ENCODE data around the gene RFT1.

The RFT1 gene

DNA sequence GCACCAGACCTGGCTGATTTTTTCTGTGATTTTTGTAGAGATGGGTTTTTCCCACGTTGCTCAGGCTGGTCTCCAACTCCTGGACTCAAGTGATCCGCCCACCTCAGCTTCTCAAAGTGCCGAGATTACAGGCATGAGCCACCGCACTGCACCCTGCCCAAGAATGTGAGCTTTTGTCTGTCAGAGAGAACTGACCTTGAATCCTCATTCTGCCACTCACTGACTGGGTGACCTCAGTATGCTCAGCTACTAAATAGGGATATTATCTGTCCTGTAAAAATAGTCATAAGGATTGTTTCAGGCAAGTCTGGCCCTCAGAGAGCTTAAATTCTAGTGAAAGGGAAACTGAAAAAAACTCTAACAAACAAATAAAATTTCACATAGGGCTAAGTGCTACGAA lies 2.1 kb upstream of the RFT1 start:
- H3K27ac ChIP-seq (ENCODE audit: low read depth, low read length): no peak overlapping the region
- H3K9me3 ChIP-seq (ENCODE audit: low read length): no peaks in the 10 kb centered on the region
- no peaks in the 10 kb centered on the region for H3K27me3 ChIP-seq (ENCODE audit: control insufficient read depth in 1 of 2, insufficient read depth in 2 of 2, low read length in 2 of 2)
- no peak overlapping the region for H3K9ac ChIP-seq (ENCODE audit: low read length)
- peaks cover 16% of the 10 kb centered on the region for H3K4me1 ChIP-seq (ENCODE audit: insufficient read depth, low read length)
- H3K4me3 ChIP-seq (ENCODE audit: low read depth in 1 of 2, low read length in 2 of 2): no peak overlapping the region
- H3K36me3 ChIP-seq (ENCODE audit: insufficient read depth, low read length): no peaks in the 10 kb centered on the region

DNA sequence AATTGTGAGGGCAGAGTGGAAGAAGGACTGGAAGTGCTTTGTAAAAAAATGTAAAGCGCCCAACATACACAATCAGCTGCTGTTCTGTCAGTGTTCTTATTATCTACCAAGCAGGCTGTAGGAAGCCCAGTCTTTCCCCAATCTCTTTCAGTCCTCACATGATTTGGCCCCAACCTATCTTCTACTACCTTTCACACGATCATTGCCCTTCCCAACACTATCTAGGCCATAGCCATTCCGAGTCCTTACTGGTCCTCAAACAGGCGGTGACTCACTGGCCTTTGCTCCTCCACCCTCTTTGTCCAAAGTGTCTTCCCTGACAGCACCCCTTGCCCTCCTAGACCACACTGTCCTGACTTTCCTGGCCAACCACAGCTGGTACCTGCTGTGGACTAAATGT lies 861 bp upstream of the RFT1 start:
- Histone ChIP-seq H3K9ac (ENCODE audit: low read length) (peak overlapping the region; percentile 82), H3K4me3 (ENCODE audit: low read depth in 1 of 2, low read length in 2 of 2) (peak overlapping the region; percentile 66 to 73), H3K27me3 (ENCODE audit: control insufficient read depth in 1 of 2, insufficient read depth in 2 of 2, low read length in 2 of 2) (no peaks in the 10 kb centered on the region), H3K9me3 (ENCODE audit: low read length) (no peaks in the 10 kb centered on the region), H3K27ac (ENCODE audit: low read depth, low read length) (peak overlapping the region; percentile 70), H3K36me3 (ENCODE audit: insufficient read depth, low read length) (no peaks in the 10 kb centered on the region), H3K4me1 (ENCODE audit: insufficient read depth, low read length) (peaks cover 16% of the 10 kb centered on the region)

DNA sequence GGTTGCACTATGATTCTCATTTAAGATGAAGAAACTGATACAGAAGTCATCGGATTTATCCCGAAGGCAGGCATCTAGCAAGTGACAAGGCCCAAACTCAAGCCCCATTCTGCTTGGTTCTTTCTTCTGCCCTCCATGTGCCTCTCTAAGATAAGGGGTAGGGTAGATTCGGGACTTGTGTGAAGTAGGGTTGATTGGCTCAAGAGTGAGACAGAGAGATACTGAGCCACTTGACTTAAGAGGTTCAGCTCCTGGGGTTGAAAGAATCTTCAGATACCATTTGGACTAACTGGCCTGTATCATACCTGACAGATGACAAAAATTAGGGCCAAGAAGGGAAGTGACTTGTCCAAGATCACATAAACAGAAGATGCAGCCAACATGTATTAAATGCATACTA lies 891 bp downstream of the RFT1 start:
- Histone ChIP-seq H3K27me3 (ENCODE audit: control insufficient read depth in 1 of 2, insufficient read depth in 2 of 2, low read length in 2 of 2) (no peaks in the 10 kb centered on the region), H3K27ac (ENCODE audit: low read depth, low read length) (no peak overlapping the region), H3K36me3 (ENCODE audit: insufficient read depth, low read length) (peaks cover 16% of the 10 kb centered on the region), H3K9ac (ENCODE audit: low read length) (peak overlapping the region; percentile 71), H3K9me3 (ENCODE audit: low read length) (no peaks in the 10 kb centered on the region), H3K4me1 (ENCODE audit: insufficient read depth, low read length) (peaks cover 16% of the 10 kb centered on the region), H3K4me3 (ENCODE audit: low read depth in 1 of 2, low read length in 2 of 2) (peak overlapping the region; percentile 66 to 73)

DNA sequence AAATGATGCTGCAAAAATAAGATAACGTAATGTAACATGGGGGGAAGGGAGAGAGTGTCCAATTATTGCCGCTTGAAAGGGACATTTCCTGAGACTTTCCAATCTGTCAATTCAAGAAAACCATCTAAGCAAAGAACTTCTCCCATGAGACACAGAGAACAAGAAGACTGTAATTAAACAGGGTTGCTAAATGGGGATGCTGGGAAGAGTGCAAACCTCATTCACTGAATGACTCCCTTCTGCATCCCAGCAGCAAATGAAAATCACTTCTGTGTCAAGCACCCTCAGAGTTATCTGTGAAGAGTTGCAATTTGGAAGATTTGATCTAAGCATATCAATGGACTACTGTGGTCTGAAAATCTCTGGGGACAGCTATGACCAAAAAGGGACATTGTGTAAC lies 3.6 kb downstream of the RFT1 start:
- Histone ChIP-seq H3K4me1 (ENCODE audit: insufficient read depth, low read length) (peaks cover 16% of the 10 kb centered on the region), H3K4me3 (ENCODE audit: low read depth in 1 of 2, low read length in 2 of 2) (no peak overlapping the region), H3K9me3 (ENCODE audit: low read length) (no peaks in the 10 kb centered on the region), H3K27ac (ENCODE audit: low read depth, low read length) (no peak overlapping the region), H3K9ac (ENCODE audit: low read length) (no peak overlapping the region), H3K27me3 (ENCODE audit: control insufficient read depth in 1 of 2, insufficient read depth in 2 of 2, low read length in 2 of 2) (no peaks in the 10 kb centered on the region), H3K36me3 (ENCODE audit: insufficient read depth, low read length) (peaks cover 41% of the 10 kb centered on the region)

DNA sequence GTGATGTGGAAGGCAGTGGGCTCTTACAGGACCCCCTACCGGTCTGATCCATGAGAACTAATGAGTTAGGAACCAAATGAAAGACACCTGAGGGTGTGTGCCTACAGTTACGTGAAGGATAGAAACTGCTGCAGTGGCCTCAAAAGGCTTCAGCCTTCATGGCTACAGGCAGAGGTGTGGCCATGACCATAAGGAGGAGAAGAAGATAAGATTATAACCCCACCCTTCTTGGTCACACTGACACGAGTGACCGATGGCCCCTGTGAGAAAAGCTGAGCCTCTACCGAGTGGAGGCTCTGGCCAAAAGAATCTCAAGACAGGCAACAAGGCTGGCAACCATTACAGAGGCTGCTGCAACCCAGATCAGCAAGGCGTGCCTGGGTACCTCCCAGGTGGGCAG lies 6.3 kb downstream of the RFT1 start:
- Histone ChIP-seq H3K4me3 (ENCODE audit: low read depth in 1 of 2, low read length in 2 of 2) (no peak overlapping the region), H3K9ac (ENCODE audit: low read length) (no peak overlapping the region), H3K27me3 (ENCODE audit: control insufficient read depth in 1 of 2, insufficient read depth in 2 of 2, low read length in 2 of 2) (no peaks in the 10 kb centered on the region), H3K27ac (ENCODE audit: low read depth, low read length) (no peak overlapping the region), H3K9me3 (ENCODE audit: low read length) (no peaks in the 10 kb centered on the region), H3K4me1 (ENCODE audit: insufficient read depth, low read length) (peaks cover under 1% of the 10 kb centered on the region), H3K36me3 (ENCODE audit: insufficient read depth, low read length) (peaks cover 65% of the 10 kb centered on the region)

DNA sequence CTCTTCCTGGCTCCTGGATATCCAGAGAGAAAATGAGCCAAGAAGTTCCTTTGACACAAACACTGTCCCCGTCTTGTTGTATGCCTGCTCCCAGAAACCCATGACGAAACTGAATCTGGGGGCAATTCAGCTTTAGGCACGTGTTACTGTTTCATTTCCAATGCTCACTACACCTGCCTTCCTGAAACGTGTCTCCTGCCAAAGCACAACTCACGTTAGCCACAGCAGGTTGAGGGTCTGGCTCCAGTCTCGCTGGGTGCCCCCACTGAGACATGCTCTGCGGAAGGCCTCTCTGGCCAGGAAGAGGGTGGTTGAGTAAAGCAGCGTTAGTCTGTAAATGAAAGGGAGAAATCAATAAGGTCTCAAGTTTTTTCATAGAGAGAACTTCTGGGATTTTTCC lies 6.7 kb downstream of the RFT1 start:
- Histone ChIP-seq H3K27me3 (ENCODE audit: control insufficient read depth in 1 of 2, insufficient read depth in 2 of 2, low read length in 2 of 2) (no peaks in the 10 kb centered on the region), H3K36me3 (ENCODE audit: insufficient read depth, low read length) (peaks cover 70% of the 10 kb centered on the region), H3K27ac (ENCODE audit: low read depth, low read length) (no peak overlapping the region), H3K4me3 (ENCODE audit: low read depth in 1 of 2, low read length in 2 of 2) (no peak overlapping the region), H3K9ac (ENCODE audit: low read length) (no peak overlapping the region), H3K9me3 (ENCODE audit: low read length) (no peaks in the 10 kb centered on the region), H3K4me1 (ENCODE audit: insufficient read depth, low read length) (no peaks in the 10 kb centered on the region)

DNA sequence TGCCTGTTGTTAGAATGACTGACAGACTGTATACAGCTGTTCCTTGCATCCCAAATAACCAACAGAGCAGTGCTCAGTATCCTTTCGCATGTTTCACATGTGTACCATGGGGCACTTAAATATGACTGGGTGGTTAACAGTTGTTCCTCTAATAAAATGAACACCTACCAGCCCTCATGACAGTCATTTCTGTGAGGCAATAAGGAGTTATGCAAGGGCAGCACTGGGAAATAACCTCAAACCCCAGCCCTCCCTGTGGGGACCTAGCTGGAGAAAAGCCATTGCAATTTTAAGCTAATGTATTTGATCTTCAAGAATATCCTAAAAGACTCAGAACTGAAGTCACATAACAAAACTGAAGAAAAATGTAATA lies 7.3 kb downstream of the RFT1 start:
- peaks cover 76% of the 10 kb centered on the region for H3K36me3 ChIP-seq (ENCODE audit: insufficient read depth, low read length)

GRCh38 chr3:53122255-53122932 lies 7.8 kb downstream of the RFT1 start:
- H3K9ac ChIP-seq (ENCODE audit: low read length): no peak overlapping the region
- H3K9me3 ChIP-seq (ENCODE audit: low read length): no peaks in the 10 kb centered on the region
- no peaks in the 10 kb centered on the region for H3K27me3 ChIP-seq (ENCODE audit: control insufficient read depth in 1 of 2, insufficient read depth in 2 of 2, low read length in 2 of 2)
- peaks cover 81% of the 10 kb centered on the region for H3K36me3 ChIP-seq (ENCODE audit: insufficient read depth, low read length)
- no peaks in the 10 kb centered on the region for H3K4me1 ChIP-seq (ENCODE audit: insufficient read depth, low read length)
- H3K27ac ChIP-seq (ENCODE audit: low read depth, low read length): no peak overlapping the region
- H3K4me3 ChIP-seq (ENCODE audit: low read depth in 1 of 2, low read length in 2 of 2): no peak overlapping the region

More for the DNA sequence above, 7.3 kb downstream of the RFT1 start:
- Histone ChIP-seq H3K4me3 (ENCODE audit: low read depth in 1 of 2, low read length in 2 of 2) (no peak overlapping the region), H3K27me3 (ENCODE audit: control insufficient read depth in 1 of 2, insufficient read depth in 2 of 2, low read length in 2 of 2) (no peaks in the 10 kb centered on the region), H3K9me3 (ENCODE audit: low read length) (no peaks in the 10 kb centered on the region), H3K9ac (ENCODE audit: low read length) (no peak overlapping the region), H3K27ac (ENCODE audit: low read depth, low read length) (no peak overlapping the region), H3K4me1 (ENCODE audit: insufficient read depth, low read length) (no peaks in the 10 kb centered on the region)

DNA sequence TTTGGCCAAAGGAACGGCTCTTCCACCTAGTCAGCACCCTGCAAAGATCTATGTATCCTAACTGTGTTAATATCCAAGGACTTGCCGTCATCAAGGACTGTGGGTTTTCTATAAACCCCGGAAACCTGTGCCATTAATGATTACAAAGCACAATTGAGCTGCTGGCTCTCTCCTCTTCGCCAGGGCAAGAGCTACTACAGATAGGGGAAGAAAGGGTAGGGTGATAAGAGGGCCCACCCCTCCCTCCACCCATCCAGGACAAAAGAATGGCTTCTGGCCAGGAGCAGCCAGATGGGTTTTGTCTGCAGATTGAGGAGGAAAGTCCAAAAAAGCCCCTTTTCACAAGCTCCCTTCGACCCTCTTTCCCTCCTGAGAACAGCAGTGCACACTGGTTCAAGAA lies 9.9 kb downstream of the RFT1 start:
- Histone ChIP-seq H3K9me3 (ENCODE audit: low read length) (no peaks in the 10 kb centered on the region), H3K27ac (ENCODE audit: low read depth, low read length) (no peak overlapping the region), H3K4me3 (ENCODE audit: low read depth in 1 of 2, low read length in 2 of 2) (no peak overlapping the region), H3K4me1 (ENCODE audit: insufficient read depth, low read length) (no peaks in the 10 kb centered on the region), H3K9ac (ENCODE audit: low read length) (no peak overlapping the region), H3K36me3 (ENCODE audit: insufficient read depth, low read length) (peaks cover 87% of the 10 kb centered on the region), H3K27me3 (ENCODE audit: control insufficient read depth in 1 of 2, insufficient read depth in 2 of 2, low read length in 2 of 2) (no peaks in the 10 kb centered on the region)

- H3K36me3 ChIP-seq (ENCODE audit: insufficient read depth, low read length): peaks cover 61% of the 10 kb centered on the region
These were observed 13.3 kb downstream of the RFT1 start for GRCh38 chr3:53116956-53117355.

GRCh38 chr3:53114412-53115074 lies 15.7 kb downstream of the RFT1 start:
- Histone ChIP-seq H3K27ac (ENCODE audit: low read depth, low read length) (peak overlapping the region; percentile 71), H3K36me3 (ENCODE audit: insufficient read depth, low read length) (peaks cover 40% of the 10 kb centered on the region), H3K9me3 (ENCODE audit: low read length) (no peaks in the 10 kb centered on the region), H3K4me1 (ENCODE audit: insufficient read depth, low read length) (peaks cover 39% of the 10 kb centered on the region), H3K4me3 (ENCODE audit: low read depth in 1 of 2, low read length in 2 of 2) (no peak overlapping the region), H3K27me3 (ENCODE audit: control insufficient read depth in 1 of 2, insufficient read depth in 2 of 2, low read length in 2 of 2) (no peaks in the 10 kb centered on the region), H3K9ac (ENCODE audit: low read length) (no peak overlapping the region)

More at GRCh38 chr3:53116956-53117355, 13.3 kb downstream of the RFT1 start:
- H3K4me3 ChIP-seq (ENCODE audit: low read depth in 1 of 2, low read length in 2 of 2): no peak overlapping the region
- H3K27ac ChIP-seq (ENCODE audit: low read depth, low read length): no peak overlapping the region
- H3K9ac ChIP-seq (ENCODE audit: low read length): no peak overlapping the region
- H3K27me3 ChIP-seq (ENCODE audit: control insufficient read depth in 1 of 2, insufficient read depth in 2 of 2, low read length in 2 of 2): no peaks in the 10 kb centered on the region
- H3K9me3 ChIP-seq (ENCODE audit: low read length): no peaks in the 10 kb centered on the region
- peaks cover 24% of the 10 kb centered on the region for H3K4me1 ChIP-seq (ENCODE audit: insufficient read depth, low read length)

GRCh38 chr3:53114011-53114400 lies 16.2 kb downstream of the RFT1 start:
- Histone ChIP-seq H3K27ac (ENCODE audit: low read depth, low read length) (peak overlapping the region; percentile 71), H3K4me3 (ENCODE audit: low read depth in 1 of 2, low read length in 2 of 2) (no peak overlapping the region), H3K36me3 (ENCODE audit: insufficient read depth, low read length) (peaks cover 35% of the 10 kb centered on the region), H3K4me1 (ENCODE audit: insufficient read depth, low read length) (peaks cover 45% of the 10 kb centered on the region), H3K27me3 (ENCODE audit: control insufficient read depth in 1 of 2, insufficient read depth in 2 of 2, low read length in 2 of 2) (no peaks in the 10 kb centered on the region), H3K9ac (ENCODE audit: low read length) (no peak overlapping the region), H3K9me3 (ENCODE audit: low read length) (no peaks in the 10 kb centered on the region)
